Kidney epithelial cell (primary cell): ENCODE results near the gene C4orf50. TPM values are rescaled to one million over a fixed set of nuclear protein-coding genes. Genes with fewer than 3 reads are reported as not detected.
"Not testable (repeated sequence)": the region's sequence is repeated elsewhere in the genome, so short reads cannot be mapped to it uniquely, and the experiment has no call there.

Experiments used
- DNase-seq: peaks from one replicate; pipeline ENCODE4 v3.0.0-alpha.2; 2010; ENCODE audit warnings: low read depth
- H3K27me3 ChIP-seq: 2 replicates; pipeline ENCODE4 v1.6.0; 2011; ENCODE audit warnings: low read length; ENCODE audit not compliant: control insufficient read depth, insufficient read depth
- H3K36me3 ChIP-seq: 2 replicates; pipeline ENCODE4 v1.5.1; 2011; ENCODE audit warnings: low read length; ENCODE audit not compliant: control insufficient read depth, insufficient read depth
- H3K4me3 ChIP-seq: 2 replicates; pipeline ENCODE4 v1.5.1; 2011; ENCODE audit warnings: low read depth, mild to moderate bottlenecking, control low read depth, low read length
- total RNA-seq: library from RNA; depleted of rRNA; stranded (reverse); fragments of >200 nt; gene quantifications from 2 replicates; pipeline ENCODE4 v1.2.3, GENCODE V29; 2015
- TF ChIP-seq, protein P1 (sequence below): IDR thresholded peaks from 2 replicates; pipeline ENCODE4 v1.5.1; 2011; ENCODE audit warnings: mild to moderate bottlenecking, moderate library complexity, low read length, control low read depth, inconsistent platforms; ENCODE audit not compliant: insufficient read depth, poor library complexity, severe bottlenecking

C4orf50 gene
- total RNA-seq, 1 donor from 2014 or later, result not detected

DNA sequence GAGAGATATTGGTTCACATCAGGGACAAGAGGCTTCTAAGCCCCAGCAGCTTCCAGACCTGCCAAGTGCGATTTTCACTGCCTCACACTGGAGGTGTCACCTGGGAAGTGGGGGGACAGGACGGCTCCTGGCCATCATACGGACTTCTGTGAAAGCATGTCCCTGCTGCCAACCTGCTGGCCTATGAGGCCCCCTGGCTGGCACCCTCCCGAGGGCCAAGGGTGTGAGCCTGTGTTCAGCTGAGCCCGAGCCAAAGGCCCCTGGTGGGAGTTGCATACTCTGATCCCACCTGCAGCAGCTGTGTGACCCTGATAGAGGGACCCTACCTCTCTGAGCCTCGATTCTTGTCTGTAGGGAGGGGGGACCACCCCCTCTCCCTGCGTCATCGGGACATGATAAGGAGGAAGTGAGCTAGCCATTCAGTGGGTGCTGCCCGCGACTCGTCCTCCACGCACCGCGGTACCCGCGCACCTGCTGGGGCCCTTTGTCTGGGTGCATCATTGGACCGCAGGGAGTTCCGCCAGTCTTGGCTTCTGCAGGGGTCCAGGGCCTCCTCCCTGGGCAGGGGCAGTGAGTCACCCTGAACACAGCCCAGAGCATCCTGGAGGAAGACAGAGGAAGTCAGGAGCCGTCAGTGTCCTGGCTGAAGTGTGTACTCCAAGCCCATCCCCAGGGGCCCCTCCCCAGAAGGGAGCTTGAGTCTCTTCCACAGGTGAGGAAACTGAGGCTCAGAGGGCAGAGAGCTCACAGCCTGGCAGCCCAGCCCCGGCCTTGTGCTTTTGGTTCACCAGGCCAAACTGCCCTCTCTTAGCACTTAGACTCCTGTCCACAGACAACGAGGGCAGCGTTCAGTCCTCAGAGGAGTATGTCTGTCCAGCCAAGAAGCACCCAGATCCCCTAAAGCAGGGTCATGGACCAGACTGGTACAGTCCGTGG, 24.1 kb downstream of the C4orf50 start:
- no peak overlapping the region for H3K4me3 ChIP-seq
- TF ChIP-seq, protein P1, sequence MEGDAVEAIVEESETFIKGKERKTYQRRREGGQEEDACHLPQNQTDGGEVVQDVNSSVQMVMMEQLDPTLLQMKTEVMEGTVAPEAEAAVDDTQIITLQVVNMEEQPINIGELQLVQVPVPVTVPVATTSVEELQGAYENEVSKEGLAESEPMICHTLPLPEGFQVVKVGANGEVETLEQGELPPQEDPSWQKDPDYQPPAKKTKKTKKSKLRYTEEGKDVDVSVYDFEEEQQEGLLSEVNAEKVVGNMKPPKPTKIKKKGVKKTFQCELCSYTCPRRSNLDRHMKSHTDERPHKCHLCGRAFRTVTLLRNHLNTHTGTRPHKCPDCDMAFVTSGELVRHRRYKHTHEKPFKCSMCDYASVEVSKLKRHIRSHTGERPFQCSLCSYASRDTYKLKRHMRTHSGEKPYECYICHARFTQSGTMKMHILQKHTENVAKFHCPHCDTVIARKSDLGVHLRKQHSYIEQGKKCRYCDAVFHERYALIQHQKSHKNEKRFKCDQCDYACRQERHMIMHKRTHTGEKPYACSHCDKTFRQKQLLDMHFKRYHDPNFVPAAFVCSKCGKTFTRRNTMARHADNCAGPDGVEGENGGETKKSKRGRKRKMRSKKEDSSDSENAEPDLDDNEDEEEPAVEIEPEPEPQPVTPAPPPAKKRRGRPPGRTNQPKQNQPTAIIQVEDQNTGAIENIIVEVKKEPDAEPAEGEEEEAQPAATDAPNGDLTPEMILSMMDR, result no peak
- DNase-seq, result no peak
- no peaks in the 10 kb centered on the region for H3K36me3 ChIP-seq
- peaks cover 4% of the 10 kb centered on the region for H3K27me3 ChIP-seq

DNA sequence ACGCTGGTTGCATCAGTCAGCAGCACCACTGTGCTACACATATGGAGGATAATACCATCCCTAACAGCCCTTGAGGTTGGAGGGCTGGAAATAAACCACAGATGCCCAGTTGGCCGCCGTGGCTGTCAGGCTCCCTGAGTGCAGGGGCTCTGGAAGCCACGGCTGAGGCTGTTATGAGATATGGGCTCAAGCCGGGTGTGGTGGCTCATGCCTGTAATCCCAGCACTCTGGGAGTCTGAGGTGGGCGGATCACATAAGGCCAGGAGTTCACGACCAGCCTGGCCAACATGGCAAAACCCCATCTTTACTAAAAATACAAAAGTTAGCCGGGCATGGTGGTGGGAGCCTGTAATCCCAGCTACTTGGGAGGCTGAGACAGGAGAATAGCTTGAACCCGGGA, 24.9 kb downstream of the C4orf50 start:
- H3K4me3 ChIP-seq, DNase-seq, H3K27me3 ChIP-seq, H3K36me3 ChIP-seq: not testable (repeated sequence)

DNA sequence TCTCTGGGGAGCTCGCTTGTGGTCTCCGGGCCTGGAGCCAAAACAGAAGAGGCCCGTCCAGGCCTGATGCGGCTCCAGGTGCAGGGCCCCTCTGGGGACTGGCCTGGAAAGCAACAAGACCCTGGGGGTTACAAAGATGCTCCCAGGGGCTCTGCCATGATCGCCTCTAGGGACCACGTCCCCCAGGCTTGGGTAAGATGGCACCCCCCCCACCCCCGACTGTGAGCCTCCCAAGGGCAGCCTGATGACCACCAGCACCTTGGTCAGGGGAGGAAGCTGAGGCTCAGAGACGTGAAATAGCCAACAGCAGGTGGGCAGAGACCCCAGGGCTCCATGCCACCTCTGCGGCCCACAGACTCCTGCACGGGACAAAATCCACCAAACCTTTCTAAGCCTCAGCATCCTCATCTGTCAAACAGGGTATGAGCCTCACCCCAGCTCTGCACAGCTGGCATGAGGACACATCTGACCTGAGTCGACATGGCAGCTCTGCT, 25.4 kb downstream of the C4orf50 start:
- H3K27me3 ChIP-seq, result peaks cover 4% of the 10 kb centered on the region
- no peak overlapping the region for H3K4me3 ChIP-seq
- TF ChIP-seq, protein P1, result no peak
- H3K36me3 ChIP-seq, result no peaks in the 10 kb centered on the region
- no peak for DNase-seq

DNA sequence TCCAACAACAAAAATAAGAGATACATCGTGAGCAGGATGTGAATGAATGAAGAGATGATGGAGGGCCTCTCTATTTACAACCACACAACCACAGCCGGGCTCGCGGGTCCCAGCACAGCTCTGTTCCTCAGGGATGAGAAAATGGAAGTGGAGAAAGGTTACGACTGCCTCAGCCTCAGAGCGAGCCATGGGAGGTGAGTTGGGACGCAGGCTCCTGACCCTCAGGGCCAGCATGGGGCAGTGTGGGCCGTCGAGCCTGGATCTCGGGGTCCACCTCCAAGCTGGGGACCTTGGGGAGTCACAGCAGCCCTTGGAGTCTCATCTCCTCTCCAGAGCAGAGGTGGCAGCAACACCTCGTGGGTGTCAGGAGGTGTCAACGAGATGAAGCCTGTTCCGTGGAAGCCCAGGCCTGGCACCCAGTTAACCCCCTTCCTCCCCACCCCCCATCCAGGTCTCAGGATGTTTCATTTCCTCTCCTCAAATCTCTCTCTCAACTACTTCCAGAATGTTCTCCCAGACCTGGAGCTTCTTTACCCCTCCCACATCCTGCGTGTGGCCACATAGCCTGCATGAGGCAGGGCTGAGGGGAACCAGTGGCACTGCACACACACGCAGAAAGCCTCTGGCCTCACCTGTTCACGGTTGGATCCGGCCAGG, 25.9 kb downstream of the C4orf50 start:
- TF ChIP-seq, protein P1, result no peak

DNA sequence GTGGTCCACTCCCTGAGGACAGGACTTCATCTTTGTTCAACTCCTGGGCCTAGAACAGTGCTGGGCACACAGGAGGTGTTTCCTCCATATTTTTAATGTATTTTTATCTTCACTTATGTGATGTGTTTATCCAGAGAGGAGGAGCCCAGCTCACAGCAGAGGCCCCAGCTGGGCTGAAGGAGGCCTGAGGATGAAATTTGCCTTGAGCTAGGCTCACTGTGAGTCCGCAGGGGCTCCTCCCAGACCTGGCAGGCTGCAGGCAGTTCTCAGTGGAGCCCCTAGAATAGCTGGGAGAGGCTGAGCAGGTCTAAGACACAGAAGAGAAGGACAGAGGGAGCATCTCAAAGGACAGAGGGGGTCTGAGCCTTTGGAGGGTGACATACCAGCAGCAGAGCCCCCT, 26.8 kb downstream of the C4orf50 start:
- Histone ChIP-seq H3K36me3 (no peaks in the 10 kb centered on the region), H3K27me3 (peaks cover 4% of the 10 kb centered on the region), H3K4me3 (no peak overlapping the region)
- no peak for DNase-seq
- TF ChIP-seq, protein P1, result no peak

More for the DNA sequence above, 25.9 kb downstream of the C4orf50 start:
- no peak overlapping the region for H3K4me3 ChIP-seq
- DNase-seq, result no peak
- H3K36me3 ChIP-seq, result no peaks in the 10 kb centered on the region
- H3K27me3 ChIP-seq, result peaks cover 4% of the 10 kb centered on the region

DNA sequence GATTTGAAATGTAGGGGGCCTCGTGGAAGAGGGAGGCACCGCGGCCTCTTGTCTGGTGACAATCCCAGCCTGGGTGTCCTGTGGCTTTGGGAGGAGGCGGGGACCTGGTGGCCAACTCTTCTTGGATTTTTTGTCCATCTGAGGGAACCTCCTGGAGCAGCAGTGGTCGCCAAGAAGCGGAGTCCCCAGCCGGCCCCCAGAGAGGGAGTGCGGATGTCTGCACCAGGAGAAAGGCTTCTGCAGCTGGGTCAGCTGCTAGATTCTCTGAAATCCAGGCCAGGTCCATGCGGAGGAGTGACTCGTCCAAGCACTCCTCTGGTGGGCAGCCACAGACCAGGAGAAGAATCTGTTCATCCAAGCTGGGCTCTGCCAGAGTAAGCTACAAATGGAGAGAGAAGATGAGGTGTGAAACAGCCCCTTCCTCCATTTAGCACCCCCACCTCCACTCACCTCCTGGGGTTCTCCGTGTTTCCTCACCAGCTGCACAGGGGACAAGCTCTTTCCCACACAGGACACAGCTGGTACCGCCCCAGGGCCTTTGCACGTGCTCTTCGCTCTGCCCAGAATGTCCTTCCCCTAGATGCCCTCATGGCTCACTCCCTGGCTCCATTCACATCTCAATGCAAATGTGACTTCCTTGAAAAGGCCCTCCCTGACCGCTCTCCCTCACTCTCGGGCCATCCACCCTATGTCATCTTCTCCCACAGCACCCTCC, 27.6 kb downstream of the C4orf50 start:
- Histone ChIP-seq H3K4me3 (no peak overlapping the region), H3K27me3 (no peaks in the 10 kb centered on the region), H3K36me3 (no peaks in the 10 kb centered on the region)
- DNase-seq, result no peak
- TF ChIP-seq, protein P1, result no peak
